Mucosa of rectum (tissue), 2 donors: Measurements from ENCODE around the gene GPR137B.

Source experiments
- H3K27ac ChIP-seq, 2 donors: one replicate each; pipeline ENCODE4 v1.7.0; 2013; ENCODE audit warnings: inconsistent platforms in 2 of 2, low read depth in 2 of 2, low read length in 2 of 2
- H3K27me3 ChIP-seq, 2 donors: one replicate each; pipeline ENCODE4 v1.7.0; 2013; ENCODE audit warnings: low read length in 2 of 2; ENCODE audit not compliant: control insufficient read depth in 2 of 2, insufficient read depth in 2 of 2
- H3K36me3 ChIP-seq, 2 donors: one replicate each; pipeline ENCODE4 v1.7.0; 2013; ENCODE audit warnings: low read length in 2 of 2; ENCODE audit not compliant: control insufficient read depth in 2 of 2, insufficient read depth in 2 of 2
- H3K4me1 ChIP-seq, 2 donors: one replicate each; pipeline ENCODE4 v1.7.0; 2013; ENCODE audit warnings: low read length in 2 of 2, mild to moderate bottlenecking in 1 of 2; ENCODE audit not compliant: control insufficient read depth in 2 of 2, insufficient read depth in 2 of 2
- H3K4me3 ChIP-seq, 2 donors: one replicate each; pipeline ENCODE4 v1.7.0; 2013; ENCODE audit warnings: low read length in 2 of 2
- H3K9ac ChIP-seq, 2 donors: one replicate each; pipeline ENCODE4 v1.7.0; 2013; ENCODE audit warnings: low read length in 2 of 2, low read depth in 1 of 2, mild to moderate bottlenecking in 1 of 2
- H3K9me3 ChIP-seq, 2 donors: one replicate each; pipeline ENCODE4 v1.7.0; 2013; ENCODE audit warnings: low read length in 2 of 2; ENCODE audit not compliant: control insufficient read depth in 2 of 2
- donor health status: healthy.
- donor health status: Normal muscosa, but diverticular disease.

GPR137B gene

DNA sequence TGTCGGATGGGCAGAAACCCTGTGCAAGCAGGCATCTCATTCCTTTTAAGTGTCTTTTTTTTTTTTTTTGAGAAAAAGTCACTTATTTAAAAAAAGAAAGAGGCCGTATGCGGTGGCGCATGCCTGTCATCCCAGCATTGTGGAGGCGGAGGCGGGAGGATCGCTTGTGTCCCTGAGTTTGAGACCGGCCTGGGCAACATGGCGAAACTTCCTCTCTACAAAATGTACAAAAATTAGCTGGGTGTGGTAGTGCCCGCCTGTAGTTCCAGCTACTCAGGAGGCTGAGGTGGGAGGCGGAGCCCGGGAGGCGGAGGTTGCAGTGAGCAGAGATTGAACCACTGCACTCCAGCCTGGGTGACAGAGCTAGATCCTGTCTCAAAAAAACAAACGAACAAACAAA, 1.7 kb downstream of the GPR137B start:
- H3K36me3 ChIP-seq, result no peaks in the 10 kb centered on the region
- no peaks in the 10 kb centered on the region for H3K9me3 ChIP-seq
- peaks cover 6 to 14% of the 10 kb centered on the region in 2 donors for H3K4me1 ChIP-seq
- no peak overlapping the region for H3K9ac ChIP-seq
- H3K4me3 ChIP-seq, result peak overlapping the region; percentile 72 to 86
- no peak overlapping the region for H3K27ac ChIP-seq
- H3K27me3 ChIP-seq, result peaks cover 14 to 17% of the 10 kb centered on the region in 2 donors

DNA sequence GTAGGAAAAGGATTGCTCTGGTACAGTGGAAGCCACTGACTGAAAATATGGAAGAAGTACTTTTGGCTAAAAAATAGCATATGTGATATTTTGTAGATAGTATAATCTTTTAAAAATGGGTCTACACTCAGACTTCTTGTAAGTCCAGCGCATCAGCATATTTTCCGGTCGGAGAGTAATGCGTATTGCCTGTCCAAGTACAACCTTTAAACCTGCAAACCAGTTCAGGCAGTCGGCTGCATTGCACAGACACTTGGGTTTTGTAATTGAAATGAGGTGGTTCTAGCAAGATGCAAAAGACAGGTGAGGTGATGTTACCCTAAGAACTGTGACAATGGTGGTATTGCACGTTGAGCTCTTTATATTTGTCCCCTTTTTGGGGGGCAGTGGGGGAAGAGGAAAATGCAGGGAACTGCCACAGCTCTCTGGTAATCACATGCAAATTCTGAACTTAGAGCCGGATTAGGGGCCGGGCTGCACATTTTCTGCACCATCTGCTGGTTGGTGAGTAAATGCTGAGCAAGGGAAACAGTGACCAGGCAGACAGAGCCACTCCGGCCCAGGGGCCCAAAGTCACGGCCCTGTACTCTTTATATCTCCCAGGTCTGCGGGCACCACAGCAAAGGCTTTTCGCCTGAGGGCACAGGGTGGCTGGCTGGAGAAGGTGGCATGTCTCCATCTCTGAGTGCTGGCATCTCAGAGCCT, 2.3 kb downstream of the GPR137B start:
- H3K9ac ChIP-seq, result no peak overlapping the region
- no peaks in the 10 kb centered on the region for H3K9me3 ChIP-seq
- peak overlapping the region in 1 of 2 donors; percentile 86 for H3K4me3 ChIP-seq
- peaks cover 6 to 14% of the 10 kb centered on the region in 2 donors for H3K4me1 ChIP-seq
- no peaks in the 10 kb centered on the region for H3K36me3 ChIP-seq
- H3K27ac ChIP-seq, result no peak overlapping the region
- peaks cover 14 to 17% of the 10 kb centered on the region in 2 donors for H3K27me3 ChIP-seq

DNA sequence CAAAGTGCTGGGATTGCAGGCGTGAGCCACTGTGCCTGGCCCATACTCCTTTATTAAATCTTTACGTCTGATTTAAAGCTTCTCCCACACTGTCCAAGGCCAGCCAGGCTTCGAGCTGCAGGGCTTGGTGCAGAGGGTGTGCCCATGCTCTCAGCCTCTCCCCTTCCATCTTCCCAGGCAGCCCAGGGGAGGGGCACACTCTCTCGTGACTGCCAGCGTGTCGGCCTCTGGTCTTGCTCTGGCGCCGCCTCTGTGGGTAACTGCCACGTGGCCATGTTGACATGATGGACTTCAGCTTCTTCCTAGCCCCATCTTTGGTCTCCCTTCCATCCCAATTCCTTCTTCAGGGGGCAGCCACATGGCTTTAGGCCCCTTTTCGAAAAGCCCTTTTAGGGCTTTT, 4.7 kb downstream of the GPR137B start:
- peaks cover 0 to 2% of the 10 kb centered on the region in 2 donors for H3K27me3 ChIP-seq
- H3K9me3 ChIP-seq, result no peaks in the 10 kb centered on the region
- no peak overlapping the region for H3K4me3 ChIP-seq
- no peak overlapping the region for H3K27ac ChIP-seq
- no peak overlapping the region for H3K9ac ChIP-seq
- peaks cover 0 to 10% of the 10 kb centered on the region in 2 donors for H3K4me1 ChIP-seq
- no peaks in the 10 kb centered on the region for H3K36me3 ChIP-seq

DNA sequence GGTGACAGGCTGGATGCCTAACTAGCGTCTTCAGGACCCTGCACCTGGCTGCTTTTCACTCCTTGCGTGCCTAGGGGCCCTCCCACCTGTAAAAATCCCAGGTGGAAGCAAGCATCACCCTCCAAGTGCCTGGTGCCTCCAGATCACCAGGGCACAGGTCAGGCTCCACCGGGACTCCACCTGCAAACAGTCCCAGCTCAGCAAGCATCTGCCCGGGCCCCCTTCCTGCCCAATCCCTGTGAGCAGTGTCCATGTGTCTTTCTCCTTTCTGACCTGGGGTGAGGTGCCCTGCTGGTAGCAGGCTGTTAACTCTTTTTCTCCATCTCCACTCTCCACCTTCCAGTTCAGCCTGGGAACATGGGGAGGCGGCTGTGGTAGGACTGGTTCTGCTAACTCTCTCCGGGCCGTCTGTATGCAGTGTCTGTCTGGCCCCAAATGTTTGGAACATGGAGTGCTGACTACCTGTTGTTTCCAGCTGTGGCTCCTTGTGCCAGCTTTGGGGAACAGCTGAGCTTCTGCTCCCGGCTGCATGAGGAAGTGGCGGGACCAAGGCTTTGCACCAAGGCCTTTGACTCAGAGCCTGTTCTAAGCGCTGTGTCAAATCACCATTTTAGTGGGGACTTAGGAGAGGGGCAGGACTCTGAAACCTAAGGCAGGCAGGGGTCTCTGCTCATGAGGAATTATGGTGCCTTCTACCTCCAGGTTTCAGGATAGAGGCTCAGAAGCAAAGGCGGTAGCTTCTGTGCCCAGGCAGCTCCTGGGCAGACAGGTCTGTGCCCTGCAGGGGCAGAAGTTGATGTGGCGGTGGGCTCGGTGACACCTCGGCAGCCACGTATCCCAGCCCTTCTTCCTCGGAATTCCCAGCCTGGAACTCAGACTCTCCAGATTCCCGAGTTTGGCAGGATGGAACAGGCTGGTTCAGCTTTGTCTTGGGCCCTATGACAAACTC, 5.5 kb downstream of the GPR137B start:
- Histone ChIP-seq H3K9ac (no peak overlapping the region), H3K4me1 (peaks cover 0 to 10% of the 10 kb centered on the region in 2 donors), H3K4me3 (no peak overlapping the region), H3K9me3 (no peaks in the 10 kb centered on the region), H3K27me3 (peaks cover 0 to under 1% of the 10 kb centered on the region in 2 donors), H3K27ac (peak overlapping the region in 1 of 2 donors; percentile 52), H3K36me3 (no peaks in the 10 kb centered on the region)

DNA sequence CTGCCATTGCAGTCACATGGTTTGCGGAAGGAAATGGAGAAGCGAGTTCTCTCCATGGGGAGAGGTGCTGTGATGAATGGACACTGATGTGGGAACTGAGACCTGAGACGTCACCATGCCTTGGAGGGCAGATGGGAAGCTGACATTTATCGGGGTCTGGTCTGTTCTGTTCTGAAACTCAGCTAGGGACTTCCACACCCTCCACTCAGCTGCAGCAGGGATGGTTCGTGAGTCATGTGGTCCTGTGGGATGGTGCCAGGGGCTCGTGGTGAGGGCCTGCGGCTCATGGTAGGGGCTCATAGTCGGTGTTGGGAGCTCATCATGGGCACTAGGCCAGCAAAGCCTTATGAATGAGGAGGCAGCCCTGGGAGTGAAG, 6.1 kb downstream of the GPR137B start:
- Histone ChIP-seq H3K27ac (no peak overlapping the region), H3K36me3 (no peaks in the 10 kb centered on the region), H3K4me1 (peaks cover 0 to 7% of the 10 kb centered on the region in 2 donors), H3K4me3 (no peak overlapping the region), H3K27me3 (no peaks in the 10 kb centered on the region), H3K9me3 (no peaks in the 10 kb centered on the region), H3K9ac (no peak overlapping the region)

DNA sequence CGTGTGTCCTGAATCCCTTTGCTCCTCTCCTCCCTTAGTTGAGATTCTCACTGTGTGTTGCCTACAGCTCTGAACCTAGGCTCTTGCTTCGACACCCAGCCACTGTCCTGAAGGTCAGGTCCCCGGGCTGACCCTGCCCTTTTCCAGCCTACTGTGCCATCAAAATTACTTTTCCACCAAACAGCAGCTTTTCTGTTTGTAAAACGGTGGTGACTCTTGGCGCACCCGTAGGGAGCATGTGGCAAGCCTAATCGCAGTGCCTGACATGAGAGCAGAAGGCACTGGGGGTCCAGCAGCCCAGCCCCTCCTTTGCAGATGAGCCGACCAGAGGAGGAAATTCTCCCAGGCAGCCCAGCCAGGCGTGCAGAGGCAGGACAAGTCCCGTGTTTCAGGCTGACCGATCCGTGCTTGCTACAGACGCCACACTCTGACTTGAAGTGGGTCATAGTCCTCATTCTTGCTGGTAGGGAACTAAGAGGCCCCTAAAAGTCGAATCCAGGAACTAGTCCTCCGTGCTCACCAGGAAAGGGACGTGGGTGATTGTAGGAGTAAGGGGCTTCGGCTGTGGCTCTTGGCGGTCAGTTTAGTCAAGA, 6.8 kb downstream of the GPR137B start:
- H3K27me3 ChIP-seq, result no peaks in the 10 kb centered on the region
- H3K4me3 ChIP-seq, result no peak overlapping the region
- H3K9ac ChIP-seq, result no peak overlapping the region
- H3K9me3 ChIP-seq, result no peaks in the 10 kb centered on the region
- no peak overlapping the region for H3K27ac ChIP-seq
- peaks cover 0 to 7% of the 10 kb centered on the region in 2 donors for H3K4me1 ChIP-seq
- no peaks in the 10 kb centered on the region for H3K36me3 ChIP-seq

DNA sequence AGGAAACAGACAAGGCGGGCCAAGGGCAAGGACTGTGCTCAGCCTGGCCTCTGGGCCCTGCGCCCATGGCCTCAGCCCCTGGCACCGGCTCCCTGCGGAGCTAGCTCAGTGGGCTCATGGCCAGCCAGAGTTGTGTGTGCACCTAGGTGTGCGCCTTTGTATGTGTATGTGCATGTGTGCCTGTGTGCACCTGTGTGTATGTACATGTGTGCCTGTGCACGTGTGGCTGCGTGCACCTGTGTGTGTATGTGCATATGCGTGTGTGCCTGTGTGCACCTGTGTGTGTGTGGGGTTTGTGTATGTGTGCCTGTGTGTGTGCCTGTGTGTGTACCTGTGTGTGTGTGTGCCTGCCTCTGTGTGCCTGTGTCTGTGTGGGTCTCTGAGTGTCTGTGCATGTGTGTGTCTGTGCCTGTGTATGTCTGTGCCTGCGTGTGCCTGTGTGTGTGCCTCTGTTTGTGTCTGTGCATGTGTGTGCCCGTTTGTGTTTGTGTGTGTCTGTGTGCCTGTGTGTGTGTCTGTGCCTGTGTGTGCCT, 7.4 kb downstream of the GPR137B start:
- Histone ChIP-seq H3K27me3 (no peaks in the 10 kb centered on the region), H3K27ac (no peak overlapping the region), H3K4me1 (peaks cover 0 to 7% of the 10 kb centered on the region in 2 donors), H3K9ac (no peak overlapping the region), H3K9me3 (no peaks in the 10 kb centered on the region), H3K4me3 (no peak overlapping the region), H3K36me3 (no peaks in the 10 kb centered on the region)

DNA sequence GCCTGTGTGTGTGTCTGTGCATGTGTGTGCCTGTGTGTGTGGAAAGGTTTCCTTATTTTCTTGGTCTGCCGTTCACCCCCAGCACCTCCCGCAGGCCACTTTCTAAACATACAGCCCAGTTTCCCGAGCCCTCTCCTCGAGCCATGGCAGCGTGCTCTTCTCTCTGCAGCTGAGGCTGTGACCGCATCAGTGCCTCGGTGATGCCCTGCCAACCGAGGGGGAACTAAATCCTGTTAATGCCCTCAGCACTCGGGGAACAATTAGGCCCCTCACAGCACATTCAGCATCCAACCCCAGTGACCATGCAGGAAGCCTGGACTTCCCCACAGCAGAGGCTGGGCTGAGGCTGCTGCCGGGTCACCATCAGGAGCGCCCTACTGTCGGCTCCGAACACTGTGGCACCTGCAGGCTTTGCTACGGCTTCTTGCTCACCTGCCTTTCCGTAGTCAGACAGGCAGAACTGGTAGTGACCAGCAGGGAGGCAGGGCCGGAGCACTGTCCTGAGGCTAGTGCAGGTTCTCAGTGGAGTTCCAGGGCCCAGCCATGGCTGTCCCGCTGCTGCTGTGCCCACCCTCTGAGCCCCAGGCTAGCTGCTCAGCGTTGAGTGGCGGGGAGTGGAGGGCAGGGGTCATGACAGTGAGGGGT, 8.1 kb downstream of the GPR137B start:
- Histone ChIP-seq H3K4me1 (peaks cover 0 to 7% of the 10 kb centered on the region in 2 donors), H3K9ac (no peak overlapping the region), H3K27ac (no peak overlapping the region), H3K9me3 (no peaks in the 10 kb centered on the region), H3K27me3 (no peaks in the 10 kb centered on the region), H3K4me3 (no peak overlapping the region), H3K36me3 (no peaks in the 10 kb centered on the region)

DNA sequence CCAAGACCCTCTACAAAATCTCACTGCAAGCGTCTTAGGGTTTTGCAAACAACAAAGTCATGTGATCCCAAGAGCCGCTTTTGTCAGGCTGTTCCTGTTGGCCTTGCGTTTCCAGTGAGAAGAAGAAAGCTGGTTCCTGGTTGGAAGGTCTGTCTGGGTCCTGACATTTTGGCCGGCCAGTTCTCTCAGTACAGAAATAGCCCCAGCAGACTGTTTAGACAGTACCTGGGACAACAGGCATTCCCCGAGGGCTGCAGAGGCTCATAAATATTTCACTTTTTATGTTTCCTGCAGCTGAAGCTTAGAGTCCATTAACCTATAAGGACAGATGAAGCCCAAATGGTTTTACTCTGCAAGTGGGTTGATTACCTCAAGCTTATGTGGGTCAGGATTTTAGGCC, 8.6 kb downstream of the GPR137B start:
- H3K9ac ChIP-seq, result no peak overlapping the region
- peaks cover 0 to 7% of the 10 kb centered on the region in 2 donors for H3K4me1 ChIP-seq
- no peak overlapping the region for H3K4me3 ChIP-seq
- no peak overlapping the region for H3K27ac ChIP-seq
- no peaks in the 10 kb centered on the region for H3K36me3 ChIP-seq
- no peaks in the 10 kb centered on the region for H3K27me3 ChIP-seq
- H3K9me3 ChIP-seq, result no peaks in the 10 kb centered on the region
